ENCODE measurements around the gene PCA3.

PCA3 gene

DNA sequence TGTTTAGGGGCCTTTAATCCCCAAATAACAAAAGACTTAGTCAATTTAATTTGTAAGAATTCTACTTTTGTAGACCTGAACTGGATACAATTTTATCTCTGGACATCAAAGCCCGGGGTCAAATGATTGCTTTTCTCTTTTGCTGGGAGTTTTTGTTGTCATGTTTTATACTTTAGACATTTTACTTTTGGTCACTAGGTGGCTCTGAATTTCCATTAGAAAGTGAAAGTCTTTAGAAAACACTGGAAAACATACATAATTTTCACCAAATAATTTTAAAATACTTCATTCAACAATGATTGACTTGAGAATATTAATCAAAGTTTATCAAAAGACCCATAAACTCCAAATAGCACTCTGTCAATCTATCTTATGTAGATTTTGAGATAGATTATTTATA, 2.8 kb upstream of the PCA3 start:
- peak; percentile 26 for DNase-seq (ENCODE audit: low read depth, low spot score)
- H3K4me3 ChIP-seq (ENCODE audit: low read depth, low read length) = no peak overlapping the region
- in situ Hi-C loops (cut with HindIII; ENCODE audit: low sequenced_read_pairs) = no loop called here
- TF ChIP-seq, protein P1, sequence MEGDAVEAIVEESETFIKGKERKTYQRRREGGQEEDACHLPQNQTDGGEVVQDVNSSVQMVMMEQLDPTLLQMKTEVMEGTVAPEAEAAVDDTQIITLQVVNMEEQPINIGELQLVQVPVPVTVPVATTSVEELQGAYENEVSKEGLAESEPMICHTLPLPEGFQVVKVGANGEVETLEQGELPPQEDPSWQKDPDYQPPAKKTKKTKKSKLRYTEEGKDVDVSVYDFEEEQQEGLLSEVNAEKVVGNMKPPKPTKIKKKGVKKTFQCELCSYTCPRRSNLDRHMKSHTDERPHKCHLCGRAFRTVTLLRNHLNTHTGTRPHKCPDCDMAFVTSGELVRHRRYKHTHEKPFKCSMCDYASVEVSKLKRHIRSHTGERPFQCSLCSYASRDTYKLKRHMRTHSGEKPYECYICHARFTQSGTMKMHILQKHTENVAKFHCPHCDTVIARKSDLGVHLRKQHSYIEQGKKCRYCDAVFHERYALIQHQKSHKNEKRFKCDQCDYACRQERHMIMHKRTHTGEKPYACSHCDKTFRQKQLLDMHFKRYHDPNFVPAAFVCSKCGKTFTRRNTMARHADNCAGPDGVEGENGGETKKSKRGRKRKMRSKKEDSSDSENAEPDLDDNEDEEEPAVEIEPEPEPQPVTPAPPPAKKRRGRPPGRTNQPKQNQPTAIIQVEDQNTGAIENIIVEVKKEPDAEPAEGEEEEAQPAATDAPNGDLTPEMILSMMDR (IDR thresholded peaks at IDR 0.05; ENCODE audit: low read depth, low read length) = peak; percentile 28

DNA sequence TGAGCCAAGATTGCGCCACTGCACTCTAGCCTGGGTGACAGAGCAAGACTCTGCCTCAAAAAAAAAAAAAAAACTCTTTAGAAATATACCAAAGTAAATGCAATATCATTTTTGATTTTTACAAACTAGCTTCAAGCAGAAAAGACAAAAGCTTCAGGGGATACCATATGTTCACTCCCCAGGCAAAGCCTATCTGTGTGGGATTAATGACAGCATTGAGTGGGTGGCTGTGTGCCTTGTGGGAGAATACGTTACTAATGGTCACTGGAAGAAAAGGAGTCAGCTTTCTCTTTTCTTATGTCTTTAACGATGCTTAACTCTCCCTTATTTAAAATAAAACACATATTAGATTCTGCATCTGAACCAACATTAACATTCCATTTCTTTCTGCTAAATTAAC, 1.9 kb downstream of the PCA3 start:
- DNase-seq (ENCODE audit: low read depth, low spot score) = no peak
- in situ Hi-C loops (cut with HindIII; ENCODE audit: low sequenced_read_pairs) = no loop called here
- TF ChIP-seq, protein P1 (IDR thresholded peaks at IDR 0.05; ENCODE audit: low read depth, low read length) = no peak
- no peak overlapping the region for H3K4me3 ChIP-seq (ENCODE audit: low read depth, low read length)

DNA sequence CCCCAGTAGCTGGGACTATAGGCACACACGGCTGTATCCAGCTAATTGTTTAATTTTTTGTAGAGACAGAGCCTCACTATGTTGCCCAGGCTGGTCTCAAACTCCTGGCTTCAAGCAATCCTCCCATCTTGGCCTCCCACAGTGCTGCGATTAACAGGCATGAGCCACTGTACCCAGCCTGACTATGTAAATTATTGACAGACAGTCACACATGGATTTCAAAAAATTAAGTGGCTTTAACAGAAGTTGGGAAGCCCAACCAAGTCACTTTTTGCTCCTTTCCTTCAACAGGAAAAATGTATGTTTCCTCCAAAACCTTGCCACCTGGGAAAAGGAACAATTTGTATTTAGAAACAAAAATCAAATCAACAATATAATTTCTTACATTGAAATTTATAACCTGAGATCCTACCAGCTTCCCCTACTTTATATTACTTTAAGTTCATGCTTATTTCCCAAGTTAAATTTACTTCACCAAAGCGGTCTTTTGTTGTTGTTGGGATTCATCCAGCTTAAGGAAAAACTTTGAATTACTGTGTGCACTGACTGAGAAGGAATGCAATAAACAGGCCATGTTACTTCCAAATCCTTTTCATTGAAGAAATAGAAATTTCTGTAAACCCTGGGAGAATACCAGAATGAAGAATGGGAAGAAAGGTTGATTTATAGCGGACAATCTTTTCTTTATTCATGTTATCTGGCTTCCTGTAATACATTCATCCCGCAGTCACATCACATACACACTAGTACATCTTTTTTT, 8.6 kb downstream of the PCA3 start:
- H3K4me3 ChIP-seq (ENCODE audit: low read depth, low read length) = no peak overlapping the region
- in situ Hi-C loops (cut with HindIII; ENCODE audit: low sequenced_read_pairs) = no loop called here
- DNase-seq (ENCODE audit: low read depth, low spot score) = peak; percentile 69
- TF ChIP-seq, protein P1 (IDR thresholded peaks at IDR 0.05; ENCODE audit: low read depth, low read length) = no peak

DNA sequence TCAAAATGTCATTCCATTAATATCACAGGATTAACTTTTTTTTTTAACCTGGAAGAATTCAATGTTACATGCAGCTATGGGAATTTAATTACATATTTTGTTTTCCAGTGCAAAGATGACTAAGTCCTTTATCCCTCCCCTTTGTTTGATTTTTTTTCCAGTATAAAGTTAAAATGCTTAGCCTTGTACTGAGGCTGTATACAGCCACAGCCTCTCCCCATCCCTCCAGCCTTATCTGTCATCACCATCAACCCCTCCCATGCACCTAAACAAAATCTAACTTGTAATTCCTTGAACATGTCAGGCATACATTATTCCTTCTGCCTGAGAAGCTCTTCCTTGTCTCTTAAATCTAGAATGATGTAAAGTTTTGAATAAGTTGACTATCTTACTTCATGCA, 20.6 kb downstream of the PCA3 start:
- TF ChIP-seq, protein P1 (IDR thresholded peaks at IDR 0.05; ENCODE audit: low read depth, low read length) = no peak
- in situ Hi-C loops (cut with HindIII; ENCODE audit: low sequenced_read_pairs) = no loop called here
- no peak overlapping the region for H3K4me3 ChIP-seq (ENCODE audit: low read depth, low read length)
- DNase-seq (ENCODE audit: low read depth, low spot score) = no peak

DNA sequence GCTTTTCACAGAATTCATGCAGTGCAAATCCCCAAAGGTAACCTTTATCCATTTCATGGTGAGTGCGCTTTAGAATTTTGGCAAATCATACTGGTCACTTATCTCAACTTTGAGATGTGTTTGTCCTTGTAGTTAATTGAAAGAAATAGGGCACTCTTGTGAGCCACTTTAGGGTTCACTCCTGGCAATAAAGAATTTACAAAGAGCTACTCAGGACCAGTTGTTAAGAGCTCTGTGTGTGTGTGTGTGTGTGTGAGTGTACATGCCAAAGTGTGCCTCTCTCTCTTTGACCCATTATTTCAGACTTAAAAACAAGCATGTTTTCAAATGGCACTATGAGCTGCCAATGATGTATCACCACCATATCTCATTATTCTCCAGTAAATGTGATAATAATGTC, 21.3 kb downstream of the PCA3 start:
- TF ChIP-seq, protein P1 (IDR thresholded peaks at IDR 0.05; ENCODE audit: low read depth, low read length) = no peak
- no peak overlapping the region for H3K4me3 ChIP-seq (ENCODE audit: low read depth, low read length)
- no peak for DNase-seq (ENCODE audit: low read depth, low spot score)
- in situ Hi-C loops (cut with HindIII; ENCODE audit: low sequenced_read_pairs) = no loop called here

DNA sequence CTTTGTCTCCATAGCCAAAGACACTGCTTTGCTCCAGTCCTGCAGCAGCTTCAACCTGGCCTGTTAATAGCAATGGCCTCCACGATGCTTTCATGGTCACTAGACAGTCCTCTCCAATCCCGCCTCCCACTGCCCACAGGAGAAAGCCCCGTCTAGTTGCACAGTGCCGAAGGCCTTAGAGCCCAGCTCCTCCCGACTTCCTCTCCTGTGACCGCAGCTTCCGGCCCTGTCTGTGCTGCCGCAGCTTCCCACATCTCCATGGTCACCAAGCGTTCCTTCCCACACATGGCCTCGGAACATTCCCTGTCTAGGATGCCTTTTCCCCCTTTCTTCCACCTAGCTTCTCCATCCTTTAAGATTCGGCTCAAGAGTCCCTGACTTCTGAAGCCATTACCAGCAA, 23.4 kb downstream of the PCA3 start:
- no peak overlapping the region for H3K4me3 ChIP-seq (ENCODE audit: low read depth, low read length)
- TF ChIP-seq, protein P1 (IDR thresholded peaks at IDR 0.05; ENCODE audit: low read depth, low read length) = no peak
- in situ Hi-C loops (cut with HindIII; ENCODE audit: low sequenced_read_pairs) = no loop called here
- no peak for DNase-seq (ENCODE audit: low read depth, low spot score)

Data from astrocyte of the spinal cord (primary cell).